Lung (tissue), 12 donors: ENCODE measurements around the gene PLCG1. TPM values are rescaled to one million over a fixed set of nuclear protein-coding genes. Genes with fewer than 3 reads are reported as not detected.

Source experiments
- ATAC-seq: fragments of 200-7000 bp; cut with Tn5 transposase; one replicate; pipeline ENCODE4 v1.9.1; 2020; ENCODE audit warnings: moderate number of reproducible peaks; ENCODE audit not compliant: insufficient read depth, low FRiP score
- DNase-seq, 3 donors: peaks; one replicate each; pipeline ENCODE4 v3.0.0-alpha.2; 2013 to 2017
- H3K27ac ChIP-seq, 2 donors: one replicate each; pipeline ENCODE4 v1.5.1; 2013; ENCODE audit warnings: mild to moderate bottlenecking in 2 of 2, moderate library complexity in 2 of 2, control low read depth in 1 of 2, inconsistent platforms in 1 of 2, low read depth in 1 of 2, low read length in 1 of 2
- H3K27me3 ChIP-seq, 3 donors: one replicate each; pipeline ENCODE4 v1.5.1; 2013; ENCODE audit warnings: low read length in 2 of 3; ENCODE audit not compliant: control insufficient read depth in 3 of 3, insufficient read depth in 3 of 3
- H3K36me3 ChIP-seq, 4 donors: one replicate each; pipeline ENCODE4 v1.5.1; 2013; ENCODE audit warnings: low read length in 4 of 4, mild to moderate bottlenecking in 1 of 4, moderate library complexity in 1 of 4; ENCODE audit not compliant: control insufficient read depth in 4 of 4, insufficient read depth in 4 of 4
- H3K4me1 ChIP-seq, 5 donors: one replicate each; pipeline ENCODE4 v1.5.1; 2013; ENCODE audit warnings: low read length in 5 of 5, mild to moderate bottlenecking in 2 of 5, moderate library complexity in 1 of 5; ENCODE audit not compliant: control insufficient read depth in 5 of 5, insufficient read depth in 5 of 5
- H3K4me3 ChIP-seq: one replicate; pipeline ENCODE4 v1.5.1; 2013; ENCODE audit warnings: mild to moderate bottlenecking, control low read depth, moderate library complexity
- H3K9ac ChIP-seq, 2 donors: one replicate each; pipeline ENCODE4 v1.5.1; 2013; ENCODE audit warnings: low read length in 2 of 2, control low read depth in 1 of 2; ENCODE audit not compliant: insufficient read depth in 1 of 2
- H3K9me3 ChIP-seq, 4 donors: one replicate each; pipeline ENCODE4 v1.5.1; 2013; ENCODE audit warnings: low read length in 3 of 4, mild to moderate bottlenecking in 1 of 4, moderate library complexity in 1 of 4; ENCODE audit not compliant: control insufficient read depth in 4 of 4, insufficient read depth in 3 of 4
- CTCF ChIP-seq: IDR thresholded peaks from 2 replicates; pipeline ENCODE4 v1.5.1; 2012; ENCODE audit warnings: mild to moderate bottlenecking; ENCODE audit errors: control extremely low read depth, extremely low read depth
- WGBS, 2 donors: extraction: QIAGEN DNeasy Blood & Tissue Kit; methylation state at CpG; one replicate each; pipeline ENCODE4 v1.1.7; 2013; 5-methylcytosine and 5-hydroxymethylcytosine counted together
- polyA plus RNA-seq, 2 donors: library from polyadenylated mRNA; stranded (reverse); fragments of 200-250 nt; gene quantifications; one replicate each; pipeline ENCODE4 v1.2.1, GENCODE V29; 2013
- total RNA-seq, 2 donors: library from RNA; depleted of rRNA in 1 of 2; stranded (reverse); fragments of >200 nt in 1 of 2; gene quantifications; one replicate each; pipeline ENCODE4 v1.2.1, GENCODE V29; 2014 to 2021
- donor health status: control.
- donor health status: control.
- donor health status: Bipolar disorder and iron deficiency.
- donor health status: healthy.
- donor health status: DM: yes; HTN: yes; CAD: no.

Gene PLCG1
- total and polyA plus RNA-seq, 4 donors: 29.6 to 154 (median 67.1) TPM

DNA sequence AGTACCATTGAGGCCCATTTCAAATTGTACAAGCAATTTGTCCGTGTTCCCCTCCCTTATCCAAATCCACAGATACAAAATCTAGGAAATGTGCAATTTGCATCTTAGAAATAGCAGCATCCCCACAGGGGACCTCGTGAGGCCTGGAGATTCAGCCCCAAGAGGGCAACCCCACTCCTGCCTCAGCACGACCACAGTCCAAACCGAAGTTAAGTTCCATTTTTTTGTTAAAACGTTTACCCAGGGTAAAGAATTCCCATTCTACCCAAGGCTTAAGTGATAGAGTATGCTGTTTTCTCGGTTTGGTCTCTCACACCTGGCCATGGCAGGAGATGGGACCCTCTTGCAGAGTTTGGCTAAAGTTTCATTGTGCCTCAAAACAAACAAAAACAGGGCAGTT lies 41.2 kb downstream of the PLCG1 start:
- peaks cover 0 to 14% (median 0%) of the 10 kb centered on the region in 5 donors for H3K4me1 ChIP-seq
- H3K9me3 ChIP-seq: no peaks in the 10 kb centered on the region
- 80 to 86% methylated on average over 6 of the region's 6 CpGs for WGBS, 2 donors
- DNase-seq (no peak), ATAC-seq (no peak)
- no peak overlapping the region for H3K4me3 ChIP-seq
- peaks cover 0 to 36% (median 30%) of the 10 kb centered on the region in 4 donors for H3K36me3 ChIP-seq
- H3K9ac ChIP-seq: no peak overlapping the region
- H3K27me3 ChIP-seq: no peaks in the 10 kb centered on the region
- H3K27ac ChIP-seq: peak overlapping the region; percentile 17 to 27
- no peak for TF ChIP-seq CTCF

GRCh38 chr20:41178904-41179432 lies 41.6 kb downstream of the PLCG1 start:
- Histone ChIP-seq H3K36me3 (peaks cover 0 to 31% (median 25%) of the 10 kb centered on the region in 4 donors), H3K4me3 (no peak overlapping the region), H3K27ac (peak overlapping the region; percentile 17 to 27), H3K27me3 (no peaks in the 10 kb centered on the region), H3K9me3 (no peaks in the 10 kb centered on the region), H3K9ac (no peak overlapping the region), H3K4me1 (peaks cover 0 to 14% (median 0%) of the 10 kb centered on the region in 5 donors)
- ATAC-seq (no peak), DNase-seq (no peak)
- 67 to 73% methylated on average over 8 of the region's 8 CpGs for WGBS, 2 donors
- no peak for TF ChIP-seq CTCF

- no peak for TF ChIP-seq CTCF
- H3K27me3 ChIP-seq: no peaks in the 10 kb centered on the region
- no peak for ATAC-seq
- H3K4me1 ChIP-seq: peaks cover 0 to 14% (median 0%) of the 10 kb centered on the region in 5 donors
- H3K4me3 ChIP-seq: no peak overlapping the region
- H3K36me3 ChIP-seq: peaks cover 0 to 25% (median 16%) of the 10 kb centered on the region in 4 donors
- DNase-seq: no peak
- H3K9me3 ChIP-seq: no peaks in the 10 kb centered on the region
- H3K9ac ChIP-seq: no peak overlapping the region
- 93 to 96% methylated on average over 8 of the region's 8 CpGs for WGBS, 2 donors
- no peak overlapping the region for H3K27ac ChIP-seq
Measured at GRCh38 chr20:41179961-41180360, 42.6 kb downstream of the PLCG1 start.
